Activated CD4-positive, CD25-positive, alpha-beta regulatory T cell treated with anti-CD3 and anti-CD28 coated beads, Interleukin-2, amount 50 U/mL, for 16 hours (primary cell): ENCODE data around the gene ABHD5.

Experiments used
- DNase-seq: peaks from one replicate; pipeline ENCODE4 v3.0.0-alpha.2; 2020; ENCODE audit warnings: low read depth, low spot score

Gene ABHD5

DNA sequence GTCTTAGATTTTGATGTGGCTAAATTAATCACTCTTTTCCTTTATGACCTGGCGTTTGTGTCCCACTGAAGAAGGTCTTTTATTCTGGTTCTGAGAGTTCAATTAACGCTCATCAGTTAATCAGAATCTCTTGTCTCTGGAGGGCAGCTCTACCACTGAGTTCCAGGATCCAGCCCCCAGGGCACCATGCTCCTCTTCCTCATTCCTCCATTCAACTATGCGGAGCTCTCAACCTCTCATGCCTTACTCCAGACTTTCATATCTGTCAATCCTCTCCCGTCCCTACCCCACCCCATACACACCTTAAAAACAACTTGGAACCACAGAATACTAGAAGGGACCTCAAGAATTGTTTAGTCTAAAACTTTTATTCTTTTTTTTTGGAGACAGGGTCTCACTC, 4.8 kb upstream of the ABHD5 start:
- no peak for DNase-seq

DNA sequence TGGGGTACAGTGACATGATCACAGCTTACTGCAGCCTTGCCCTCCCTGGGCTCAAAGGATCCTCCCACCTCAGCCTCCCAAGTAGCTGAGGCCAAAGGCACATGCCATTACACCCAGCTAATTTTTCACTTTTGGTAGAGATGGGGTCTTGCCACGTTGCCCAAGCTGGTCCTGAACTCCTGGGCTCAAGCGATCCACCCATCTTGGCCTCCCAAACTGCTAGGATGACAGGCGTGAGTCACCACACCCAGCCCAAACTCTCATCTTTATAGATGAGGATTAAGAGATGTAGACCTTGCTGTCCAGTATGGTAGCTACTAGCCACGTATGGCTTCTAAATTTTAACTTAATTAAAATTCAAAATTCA, 4.4 kb upstream of the ABHD5 start:
- DNase-seq: no peak

- no peak for DNase-seq
These were observed 3.8 kb upstream of the ABHD5 start for GRCh38 chr3:43686700-43687498.

GRCh38 chr3:43687499-43687811, 3.3 kb upstream of the ABHD5 start:
- DNase-seq: no peak

- no peak for DNase-seq
These were observed 2.5 kb upstream of the ABHD5 start for GRCh38 chr3:43688245-43688650.

DNA sequence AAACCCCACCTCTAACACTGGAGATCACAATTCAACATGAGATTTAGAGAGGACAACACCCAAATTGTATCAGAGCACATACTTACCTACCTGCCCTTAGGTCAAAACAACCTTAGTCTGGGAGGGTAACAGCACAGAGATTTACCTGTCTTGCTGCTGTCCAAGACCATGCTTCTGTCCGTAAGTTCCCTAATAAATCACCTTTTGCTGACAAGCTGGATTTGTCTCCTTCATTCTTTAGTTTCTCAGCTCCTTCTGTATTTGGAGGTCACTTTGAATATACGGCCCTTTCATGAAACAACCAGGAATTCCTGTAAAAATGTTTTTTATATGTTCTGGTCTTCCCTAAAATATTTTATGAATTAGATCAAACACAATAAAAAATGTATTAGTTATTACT, 1.6 kb upstream of the ABHD5 start:
- no peak for DNase-seq

- no peak for DNase-seq
These were observed 855 bp upstream of the ABHD5 start for GRCh38 chr3:43689766-43690399.

GRCh38 chr3:43691120-43691995, 620 bp downstream of the ABHD5 start:
- DNase-seq: peak; percentile 4

DNA sequence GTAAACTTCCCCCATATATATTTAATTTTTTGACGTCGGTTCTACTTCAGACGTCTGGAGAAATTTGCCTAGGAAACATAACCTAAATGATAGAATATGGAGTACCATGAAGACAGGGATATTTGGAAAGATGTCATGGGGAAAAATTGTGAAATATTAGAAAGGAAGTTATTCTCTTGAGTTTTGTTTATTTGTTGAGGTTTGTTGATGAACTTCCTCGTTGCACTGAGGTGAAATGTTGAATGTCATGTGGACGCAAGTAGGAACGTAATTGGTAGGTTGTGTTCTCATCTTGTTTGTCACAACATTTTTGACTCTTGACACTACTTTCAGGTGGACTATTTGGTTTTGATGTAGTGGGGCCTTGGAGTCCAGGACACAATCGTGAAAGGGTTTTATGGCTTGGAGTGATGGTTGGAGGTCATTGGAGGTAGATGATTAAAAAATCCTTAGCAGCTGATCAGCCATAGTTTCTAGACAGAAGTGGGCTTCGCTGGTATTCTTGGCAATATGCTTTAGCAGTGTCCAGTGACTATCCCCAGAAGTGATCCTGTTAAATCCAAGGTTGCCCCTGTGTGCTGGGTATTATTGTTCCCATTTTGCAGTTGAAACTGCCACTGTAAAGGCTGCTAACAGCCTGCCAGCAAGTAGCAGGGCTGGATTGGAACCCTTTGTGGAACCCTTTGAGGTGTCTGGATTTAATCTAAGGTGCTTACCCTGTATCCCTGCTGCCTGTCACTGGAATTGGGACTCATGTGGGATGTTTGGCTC, 1.5 kb downstream of the ABHD5 start:
- no peak for DNase-seq

GRCh38 chr3:43692971-43693370, 2.2 kb downstream of the ABHD5 start:
- no peak for DNase-seq

DNA sequence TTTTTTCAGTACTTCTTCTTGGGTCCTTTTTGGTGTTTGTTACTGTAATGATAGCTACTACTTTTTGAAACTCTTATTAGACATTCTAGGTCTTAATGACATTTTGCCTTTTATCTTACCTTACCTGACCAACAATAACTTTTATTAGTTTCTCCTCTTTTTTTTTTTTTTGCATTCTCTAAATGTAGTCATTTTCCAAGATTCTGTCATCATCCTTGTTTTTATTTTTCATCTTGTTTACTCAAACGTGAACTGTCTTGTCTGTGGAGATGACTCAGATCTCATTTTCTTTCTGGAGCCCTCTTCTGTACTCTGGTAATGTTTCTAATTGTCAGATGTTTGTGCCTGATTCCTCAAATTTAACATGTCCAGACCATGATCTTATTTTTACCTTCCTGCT, 2.9 kb downstream of the ABHD5 start:
- no peak for DNase-seq

GRCh38 chr3:43695443-43695842, 4.7 kb downstream of the ABHD5 start:
- no peak for DNase-seq

DNA sequence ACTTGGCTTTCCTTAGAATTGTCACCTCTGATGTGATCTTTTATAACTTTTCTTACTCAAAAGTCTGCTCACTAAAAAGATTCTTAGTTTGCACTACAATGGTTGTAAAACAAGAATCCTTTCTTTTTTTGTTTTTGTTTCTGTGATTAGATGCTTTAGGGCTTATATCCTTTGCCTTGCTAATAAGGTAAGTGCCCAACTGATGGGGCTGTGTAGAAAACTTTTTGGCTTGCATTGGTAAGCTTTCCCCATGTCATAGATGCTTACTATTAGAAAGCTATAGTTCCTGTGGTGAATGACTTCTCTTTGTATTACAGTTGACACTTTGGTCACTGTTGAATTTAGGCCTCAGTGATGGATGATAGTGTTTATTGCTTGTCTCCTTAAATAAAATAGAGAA, 5.1 kb downstream of the ABHD5 start:
- DNase-seq: no peak

DNA sequence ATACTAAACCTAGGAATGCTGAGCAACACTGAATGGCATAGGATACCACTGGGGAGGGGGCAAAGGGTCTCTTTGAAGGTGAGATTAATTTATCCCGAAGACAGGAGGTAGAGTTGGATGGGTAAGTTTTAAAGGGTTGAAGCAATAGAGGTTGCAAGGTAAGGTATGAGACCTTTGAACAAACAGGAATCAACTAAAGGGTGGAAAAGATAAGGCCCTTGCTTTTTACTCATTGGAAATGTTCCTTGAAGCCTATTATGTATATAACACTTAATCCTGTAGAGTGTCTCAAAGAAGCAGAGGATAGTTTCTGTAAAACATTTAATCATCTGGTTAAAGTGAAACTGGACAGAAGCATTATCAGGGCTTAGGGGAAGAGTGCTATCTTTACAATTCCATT, 5.7 kb downstream of the ABHD5 start:
- no peak for DNase-seq

GRCh38 chr3:43696881-43697280, 6.1 kb downstream of the ABHD5 start:
- DNase-seq: no peak

GRCh38 chr3:43699864-43700263, 9.1 kb downstream of the ABHD5 start:
- DNase-seq: no peak

DNA sequence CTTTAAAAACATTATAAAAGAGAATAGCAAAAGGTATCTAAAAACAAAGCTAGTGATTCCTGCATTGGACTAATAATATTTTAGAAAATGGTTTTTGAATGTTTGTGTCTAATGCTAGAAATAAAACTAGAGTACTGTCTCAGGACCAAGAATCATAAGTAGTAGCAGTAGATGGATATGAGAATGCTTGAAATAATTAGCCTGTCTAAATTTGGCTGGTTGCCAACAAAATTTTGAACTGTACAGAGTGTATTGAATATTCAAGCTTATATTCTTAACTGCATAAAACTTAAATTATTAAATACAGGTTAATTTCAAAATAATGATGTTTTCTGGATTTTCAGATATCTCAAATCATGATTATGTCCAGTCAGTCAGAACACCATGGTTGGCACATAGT, 14.0 kb downstream of the ABHD5 start:
- no peak for DNase-seq

DNA sequence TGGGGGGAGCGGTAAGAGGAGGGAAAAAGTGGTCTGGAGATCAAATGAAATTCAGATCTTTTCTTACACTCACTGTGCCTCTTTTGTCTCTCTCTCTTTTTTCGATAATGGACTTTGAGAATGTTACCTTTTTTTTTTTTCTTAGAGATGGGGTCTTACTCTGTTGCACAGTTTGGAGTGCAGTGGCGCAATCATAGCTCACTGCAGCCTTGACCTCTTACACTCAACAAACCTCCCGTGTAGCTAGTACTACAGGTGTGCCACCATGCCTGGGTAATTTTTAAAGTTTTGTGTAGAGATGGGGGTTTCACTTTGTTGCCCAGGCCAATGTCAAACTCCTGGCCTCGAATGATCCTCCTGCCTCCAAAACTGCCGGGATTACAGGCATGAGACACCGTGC, 15.6 kb downstream of the ABHD5 start:
- no peak for DNase-seq

GRCh38 chr3:43707266-43707665, 16.5 kb downstream of the ABHD5 start:
- no peak for DNase-seq

GRCh38 chr3:43707998-43708397, 17.3 kb downstream of the ABHD5 start:
- DNase-seq: no peak

GRCh38 chr3:43709022-43709421, 18.3 kb downstream of the ABHD5 start:
- DNase-seq: no peak

GRCh38 chr3:43710607-43711006, 19.9 kb downstream of the ABHD5 start:
- DNase-seq: no peak
